T-helper 1 cell treated with Interleukin-12 subunit alpha and Interleukin-12 subunit beta and Interleukin-4 antibody, amounts not matched to agents 30 ng/mL and 1 ng/mL, for 36 hours (primary cell): ENCODE measurements around the gene TSEN15. TPM values are rescaled to one million over a fixed set of nuclear protein-coding genes. Genes with fewer than 3 reads are reported as not detected.
"Not testable (repeated sequence)": the region's sequence is repeated elsewhere in the genome, so short reads cannot be mapped to it uniquely, and the experiment has no call there.

ENCODE experiments used
- intact Hi-C: fragments of 100-400 bp; cut with micrococcal nuclease; formaldehyde crosslinking; loops from one replicate; pipeline ENCODE4 v1.15.1; 2024
- total RNA-seq: library from RNA; stranded (reverse); gene quantifications from 2 replicates; pipeline ENCODE4 v1.2.3, GENCODE V29; 2022

TSEN15 gene
- total RNA-seq, 1 donor from 2014 or later = 56.6 TPM

DNA sequence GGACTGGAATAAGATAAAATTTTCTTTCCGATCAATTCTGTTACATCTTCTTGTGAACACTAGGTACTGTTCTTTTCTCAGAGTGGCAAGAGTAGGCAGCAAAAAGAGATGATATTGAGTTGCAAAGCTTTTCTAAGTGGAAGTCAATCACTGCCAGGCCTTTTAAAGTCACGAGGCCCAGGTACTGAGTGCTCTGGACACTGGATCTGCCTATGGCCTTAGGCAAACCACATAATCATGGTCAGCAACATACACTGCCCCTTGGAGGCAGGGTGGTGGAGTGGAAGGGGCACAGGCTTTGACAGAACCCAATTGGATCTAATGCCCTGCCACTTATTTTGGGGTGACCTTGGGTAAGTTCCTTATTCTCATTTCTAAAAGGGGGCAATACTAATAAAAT, 41.5 kb downstream of the TSEN15 start:
- intact Hi-C loops = no loop called here

GRCh38 chr1:184096005-184096404, 44.5 kb downstream of the TSEN15 start:
- intact Hi-C loops = no loop called here

- intact Hi-C loops = not testable (repeated sequence)
Measured at GRCh38 chr1:184096580-184096979, 45.0 kb downstream of the TSEN15 start.

DNA sequence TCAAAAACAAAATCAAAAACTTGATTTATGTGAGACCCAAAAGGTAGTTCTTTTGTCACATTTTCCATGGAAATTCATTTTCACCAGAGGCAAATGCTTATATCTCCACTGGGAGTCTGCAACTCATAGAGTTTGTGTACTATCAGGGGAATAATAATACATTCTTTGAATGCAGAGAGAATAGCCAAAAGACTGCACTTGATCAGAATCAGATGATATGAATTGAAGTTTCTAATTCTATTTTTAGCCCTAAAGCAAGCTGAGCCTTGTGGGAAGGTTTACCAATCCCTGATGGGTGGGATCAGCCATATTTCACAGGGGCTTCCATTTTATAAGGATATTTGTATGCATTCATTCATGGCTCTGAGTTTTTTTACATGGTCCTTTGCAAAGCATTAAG, 49.6 kb downstream of the TSEN15 start:
- intact Hi-C loops = no loop called here

DNA sequence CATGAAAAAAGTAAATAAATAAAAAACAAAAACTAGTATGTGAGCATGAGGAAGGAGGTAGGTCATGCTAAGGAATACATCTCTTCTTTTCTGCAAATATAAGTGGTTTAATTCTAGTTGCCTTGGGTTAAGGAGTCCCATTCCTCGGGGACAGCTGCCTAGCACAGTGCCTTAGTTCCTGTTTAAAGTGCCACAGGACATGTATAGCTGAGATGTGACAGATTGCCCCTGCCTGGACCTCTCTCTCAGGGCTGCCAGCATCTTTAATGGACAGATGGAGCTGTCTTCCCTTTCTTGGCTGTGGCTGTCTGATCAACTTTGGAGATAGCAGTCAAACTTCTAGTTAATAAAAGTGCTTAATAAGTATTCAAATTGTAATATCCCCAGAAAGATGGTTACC, 50.0 kb downstream of the TSEN15 start:
- intact Hi-C loops = no loop called here

- intact Hi-C loops = loop anchor here (5.0 kb wide), 1 partner anchor 52 kb away; no protein-coding TSS in a partner anchor
Measured at GRCh38 chr1:184110272-184111204, 59.0 kb downstream of the TSEN15 start.

- intact Hi-C loops = loop anchor here (5.0 kb wide), 1 partner anchor 50 kb away; no protein-coding TSS in a partner anchor
Measured at GRCh38 chr1:184112176-184112948, 60.8 kb downstream of the TSEN15 start.

- intact Hi-C loops = loop anchor here (5.0 kb wide), 1 partner anchor 49 kb away; no protein-coding TSS in a partner anchor
Measured at GRCh38 chr1:184113251-184113650, 61.7 kb downstream of the TSEN15 start.

GRCh38 chr1:184114818-184115398, 63.4 kb downstream of the TSEN15 start:
- intact Hi-C loops = loop anchor here (5.0 kb wide), 1 partner anchor 47 kb away; no protein-coding TSS in a partner anchor

GRCh38 chr1:184116287-184116686, 64.8 kb downstream of the TSEN15 start:
- intact Hi-C loops = no loop called here

- intact Hi-C loops = no loop called here
Measured at GRCh38 chr1:184118046-184118445, 66.5 kb downstream of the TSEN15 start.

Other genes starting within 250 kb of the TSEN15 start
- 5.4 and 5.7 TPM in 2 replicates for gene RGL1, start 246.6 kb upstream of the TSEN15 start, total RNA-seq
- 1.8 and 2.8 TPM in 2 replicates for gene COLGALT2, start 14.0 kb upstream of the TSEN15 start, total RNA-seq